VCaP (cell line): Measurements from ENCODE around the gene ANKRD62.

Experiments
- H3K27ac ChIP-seq: fragments of 450-650 bp; 2 replicates; pipeline ENCODE4 v1.5.1; 2017
- CTCF ChIP-seq: fragments of 450-650 bp; conservative IDR thresholded peaks from 2 replicates; pipeline ENCODE4 v1.5.1; 2017; ENCODE audit warnings: mild to moderate bottlenecking, moderate library complexity

Gene ANKRD62

DNA sequence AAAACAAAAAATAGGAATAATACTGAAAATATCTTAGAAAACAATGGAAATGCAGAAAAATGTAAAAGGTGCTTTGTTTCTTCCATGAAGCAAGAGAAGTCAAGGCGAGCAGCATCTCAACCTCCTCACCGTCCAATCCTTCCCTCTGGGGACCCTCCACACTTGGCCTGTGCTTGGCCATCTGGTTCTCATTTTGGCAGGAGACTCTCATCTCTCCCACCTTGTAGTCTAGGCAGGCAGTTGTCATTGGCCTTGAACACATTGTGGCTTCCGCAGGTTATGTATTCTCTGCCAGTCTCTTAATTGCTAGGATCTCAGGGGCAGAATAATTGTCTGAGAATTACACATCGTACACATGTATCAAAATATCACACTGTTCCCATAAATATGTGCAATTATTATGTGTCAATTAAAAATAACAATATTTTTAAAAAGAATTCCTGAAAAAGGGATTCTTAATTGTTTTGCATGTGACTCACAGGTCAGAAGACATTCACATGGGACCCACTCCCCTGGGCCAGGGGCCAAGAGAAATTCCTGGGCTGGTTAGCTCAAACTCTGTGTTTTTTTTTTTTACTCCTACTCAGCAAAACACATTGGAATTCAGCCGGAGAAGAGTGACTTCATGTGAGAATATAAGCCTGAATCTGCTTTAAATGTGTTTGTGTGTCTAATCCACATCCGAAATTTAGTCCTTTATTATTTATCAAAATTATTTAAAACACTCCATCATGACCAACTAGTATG, 14.0 kb upstream of the ANKRD62 start:
- no peak for TF ChIP-seq CTCF
- no peak overlapping the region for H3K27ac ChIP-seq

- no peak for TF ChIP-seq CTCF
- no peak overlapping the region for H3K27ac ChIP-seq
Observed at GRCh38 chr18:12085136-12085535, 8.5 kb upstream of the ANKRD62 start.

DNA sequence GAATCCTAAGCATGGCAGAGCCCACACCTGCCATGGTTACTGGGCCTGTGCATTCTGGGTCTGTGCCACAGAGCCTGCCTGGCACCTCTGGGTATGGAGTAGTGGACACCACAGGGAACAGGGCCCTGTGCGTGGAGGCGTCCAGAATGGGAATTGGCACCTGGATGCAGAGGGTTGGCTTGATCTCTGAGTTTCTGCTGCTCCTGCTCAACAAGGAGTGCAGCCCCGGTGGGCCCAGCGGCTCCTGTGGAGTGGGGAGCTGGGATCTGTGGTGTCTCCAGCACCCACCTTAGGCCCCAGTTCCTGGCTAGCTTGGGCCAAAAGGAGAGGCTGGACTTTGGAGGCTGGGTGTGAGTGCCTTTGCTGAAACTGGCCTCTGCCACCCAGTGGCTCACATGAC, 7.9 kb upstream of the ANKRD62 start:
- no peak overlapping the region for H3K27ac ChIP-seq
- TF ChIP-seq CTCF = no peak

- no peak for TF ChIP-seq CTCF
Observed at GRCh38 chr18:12086249-12086648, 7.4 kb upstream of the ANKRD62 start.

GRCh38 chr18:12086677-12087470, 6.8 kb upstream of the ANKRD62 start:
- H3K27ac ChIP-seq = no peak overlapping the region
- TF ChIP-seq CTCF = no peak

More at GRCh38 chr18:12086249-12086648, 7.4 kb upstream of the ANKRD62 start:
- H3K27ac ChIP-seq = no peak overlapping the region

- no peak overlapping the region for H3K27ac ChIP-seq
Observed at GRCh38 chr18:12087471-12088025, 6.1 kb upstream of the ANKRD62 start.

More at GRCh38 chr18:12087471-12088025, 6.1 kb upstream of the ANKRD62 start:
- TF ChIP-seq CTCF = no peak
